Mucosa of gallbladder (tissue), 1 donor: Measurements from ENCODE around the gene DTNB. TPM values are rescaled to one million over a fixed set of nuclear protein-coding genes. Genes with fewer than 3 reads are reported as not detected.
"Not testable (repeated sequence)": the region's sequence is repeated elsewhere in the genome, so short reads cannot be mapped to it uniquely, and the experiment has no call there.

Experiments
- DNase-seq: peaks from one replicate; pipeline ENCODE4 v3.0.0-alpha.2; 2020; ENCODE audit warnings: low spot score
- total RNA-seq: library from RNA; stranded (reverse); gene quantifications from one replicate; pipeline ENCODE4 v1.2.1, GENCODE V29; 2021
- donor health status: DM: no; HTN: no; CAD: no.

The DTNB gene
- total RNA-seq, 1 donor from 2014 or later = 35.9 TPM

- no peak for DNase-seq
Measured at GRCh38 chr2:25419678-25420242, 253.6 kb downstream of the DTNB start.

DNA sequence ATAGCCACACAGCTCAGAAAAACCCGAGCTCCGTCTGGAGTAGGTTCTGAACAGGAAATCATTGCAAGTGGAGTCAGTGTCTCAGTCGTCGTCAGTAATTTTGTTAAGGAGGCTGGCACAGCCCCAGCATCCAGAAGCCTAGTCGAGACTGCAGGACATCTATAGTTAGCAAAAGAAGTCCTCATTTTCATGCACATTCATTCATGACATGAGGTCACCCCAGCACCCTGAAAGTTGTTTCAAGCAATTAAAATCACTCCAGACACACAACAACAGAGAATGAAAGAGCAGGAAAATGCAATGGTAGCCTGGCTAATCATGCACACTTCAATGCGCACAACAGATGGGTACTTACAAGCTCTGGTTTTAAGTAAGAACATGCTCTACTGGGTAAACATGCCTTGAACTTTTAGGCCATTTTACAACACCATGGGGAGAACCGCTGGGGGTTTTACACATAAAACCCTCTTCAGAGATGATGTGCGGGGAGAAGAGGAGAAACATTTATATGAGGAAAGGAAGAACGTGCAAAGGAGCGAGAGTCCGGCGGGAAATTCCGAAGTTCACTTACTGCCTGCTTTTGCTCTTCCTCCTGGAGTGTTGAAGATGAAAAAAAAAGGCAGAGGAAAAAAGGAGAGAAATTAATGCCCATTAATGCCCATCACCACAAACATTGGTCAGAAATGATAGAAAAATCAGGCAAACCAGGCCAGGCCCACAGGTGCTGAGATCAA, 254.3 kb downstream of the DTNB start:
- no peak for DNase-seq

- DNase-seq = no peak
Measured at GRCh38 chr2:25417715-25418369, 255.5 kb downstream of the DTNB start.

GRCh38 chr2:25416674-25417073, 256.7 kb downstream of the DTNB start:
- no peak for DNase-seq

DNA sequence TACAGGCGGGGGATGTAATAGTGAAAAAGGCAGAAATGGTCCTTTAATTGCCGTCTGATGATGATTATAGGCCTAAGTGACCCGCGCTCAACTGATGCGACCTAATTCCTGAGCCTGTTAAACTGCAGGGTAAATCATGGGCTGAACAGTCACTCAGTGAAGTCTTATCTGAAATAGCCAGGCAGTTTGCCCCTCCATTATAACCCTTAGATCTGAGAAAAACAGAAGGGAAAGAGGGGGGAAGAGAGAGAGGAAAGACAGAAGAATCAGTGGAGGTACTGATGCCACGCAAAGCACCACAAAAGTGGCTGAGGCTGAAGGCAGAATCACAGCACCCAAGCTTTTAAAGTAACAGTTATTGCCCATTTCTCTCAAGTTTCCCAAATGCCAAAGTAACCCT, 258.6 kb downstream of the DTNB start:
- DNase-seq = no peak

DNA sequence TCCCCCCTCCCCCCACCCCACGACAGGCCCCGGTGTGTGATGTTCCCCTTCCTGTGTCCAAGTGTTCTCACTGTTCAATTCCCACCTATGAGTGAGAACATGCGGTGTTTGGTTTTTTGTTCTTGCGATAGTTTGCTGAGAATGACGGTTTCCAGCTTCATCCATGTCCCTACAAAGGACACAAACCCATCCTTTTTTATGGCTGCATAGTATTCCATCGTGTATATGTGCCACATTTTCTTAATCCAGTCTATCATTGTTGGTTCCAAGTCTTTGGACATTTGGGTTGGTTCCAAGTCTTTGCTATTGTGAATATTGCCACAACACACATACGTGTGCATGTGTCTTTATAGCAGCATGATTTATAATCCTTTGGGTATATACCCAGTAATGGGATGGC, 260.0 kb downstream of the DTNB start:
- DNase-seq = not testable (repeated sequence)

- DNase-seq = no peak
Measured at GRCh38 chr2:25411753-25412152, 261.6 kb downstream of the DTNB start.

DNA sequence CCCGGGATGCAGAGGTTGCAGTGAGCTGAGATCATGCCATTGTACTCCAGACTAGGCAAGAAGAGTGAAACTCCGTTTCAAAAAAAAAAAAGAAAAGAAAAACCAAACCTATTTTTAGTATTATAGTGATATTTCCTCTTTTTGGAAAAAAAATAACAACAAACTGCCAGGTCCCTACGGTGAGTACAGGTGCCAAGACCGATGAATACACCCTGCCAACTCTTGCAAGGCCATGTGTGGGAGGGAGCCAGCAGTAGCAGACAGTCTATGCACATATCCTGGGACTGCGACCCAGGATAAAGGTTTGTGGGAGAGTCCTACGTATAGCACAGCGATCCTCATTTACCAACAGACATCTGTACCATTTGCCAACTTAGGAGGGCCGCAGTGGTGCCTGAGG, 262.1 kb downstream of the DTNB start:
- no peak for DNase-seq

DNA sequence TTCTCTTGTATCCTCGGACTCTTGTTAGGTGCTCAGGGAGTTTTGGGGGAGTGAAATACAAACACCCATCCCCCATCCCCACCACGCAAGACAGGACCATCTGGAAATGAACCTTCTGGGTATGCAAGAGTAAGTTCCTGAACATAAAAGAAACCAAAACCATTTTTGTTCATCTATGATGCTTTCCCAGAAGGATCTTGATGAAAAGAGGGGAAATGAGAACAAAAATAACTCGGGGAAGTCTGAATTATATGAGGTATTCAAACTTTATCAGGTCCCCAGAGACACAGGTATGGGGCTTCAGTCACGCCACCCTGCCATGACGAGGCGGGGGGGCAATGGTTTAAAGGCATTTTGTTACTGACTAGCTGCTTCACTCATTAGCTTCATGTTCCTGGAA, 263.0 kb downstream of the DTNB start:
- DNase-seq = no peak

- no peak for DNase-seq
Measured at GRCh38 chr2:25409468-25409867, 263.9 kb downstream of the DTNB start.

DNA sequence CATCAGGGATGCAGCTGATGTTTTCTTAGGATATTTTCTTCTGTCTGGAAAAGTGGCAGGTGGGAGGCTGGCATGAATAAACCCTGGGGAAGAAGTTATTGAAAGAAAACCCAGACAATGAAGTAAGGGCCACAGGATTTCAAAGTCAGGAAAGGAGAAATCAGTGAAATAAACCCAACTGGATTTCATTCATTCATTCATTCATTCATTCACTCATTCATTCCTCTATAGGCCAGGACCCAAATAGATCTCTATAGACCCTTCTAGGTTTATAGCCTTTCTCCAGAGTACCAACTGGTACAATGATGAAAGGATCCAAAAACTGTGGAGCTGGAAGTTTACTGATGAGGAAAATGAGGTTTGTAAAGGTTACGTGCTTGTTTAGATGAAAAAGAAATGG, 264.3 kb downstream of the DTNB start:
- no peak for DNase-seq

- no peak for DNase-seq
Measured at GRCh38 chr2:25405611-25406295, 267.6 kb downstream of the DTNB start.

DNA sequence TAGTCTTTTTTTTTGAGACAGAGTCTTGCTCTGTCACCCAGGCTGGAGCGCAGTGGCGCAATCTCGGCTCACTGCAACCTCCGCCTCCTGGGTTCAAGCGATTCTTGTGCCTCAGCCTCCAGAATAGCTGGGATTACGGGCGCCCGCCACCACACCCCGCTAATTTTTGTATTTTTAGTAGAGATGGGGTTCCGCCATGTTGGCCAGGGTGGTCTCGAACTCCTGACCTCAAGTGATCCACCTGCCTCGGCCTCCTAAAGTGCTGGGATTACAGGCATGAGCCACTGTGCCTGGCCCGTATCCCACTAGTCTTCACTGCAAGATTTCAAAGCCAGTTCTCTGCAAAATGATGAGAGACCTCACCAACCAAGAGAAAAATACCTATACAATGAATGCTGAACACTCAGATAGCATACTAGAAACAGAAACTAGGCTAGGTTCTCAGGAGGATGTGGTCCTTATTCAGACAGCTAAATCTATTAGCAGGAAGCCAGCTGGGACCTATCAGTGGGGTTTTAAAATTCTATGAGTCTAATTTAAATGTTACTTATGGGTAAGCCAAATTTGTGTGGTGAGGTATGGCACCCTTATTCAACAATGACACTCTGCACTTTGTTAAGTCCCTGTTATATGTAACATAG, 270.1 kb downstream of the DTNB start:
- DNase-seq = not testable (repeated sequence)

DNA sequence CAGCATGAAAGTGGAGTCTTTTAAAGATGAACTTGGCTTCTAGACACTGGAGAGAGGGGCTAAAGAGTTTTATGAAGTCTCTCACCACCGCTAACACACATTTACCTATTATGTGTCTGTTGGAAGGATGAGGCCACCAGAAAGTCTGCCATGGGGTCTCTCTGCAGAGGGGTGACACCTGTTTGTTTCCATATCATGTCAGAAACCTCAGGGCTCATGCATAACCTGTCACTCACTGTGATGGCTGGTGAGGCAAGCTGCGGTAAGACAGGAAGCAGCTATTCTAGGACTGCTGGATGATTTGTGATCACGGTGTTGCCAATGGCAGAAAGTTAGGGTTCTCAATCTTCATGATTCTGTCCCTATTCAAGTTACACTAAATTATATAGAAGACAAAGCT, 270.9 kb downstream of the DTNB start:
- DNase-seq = no peak

DNA sequence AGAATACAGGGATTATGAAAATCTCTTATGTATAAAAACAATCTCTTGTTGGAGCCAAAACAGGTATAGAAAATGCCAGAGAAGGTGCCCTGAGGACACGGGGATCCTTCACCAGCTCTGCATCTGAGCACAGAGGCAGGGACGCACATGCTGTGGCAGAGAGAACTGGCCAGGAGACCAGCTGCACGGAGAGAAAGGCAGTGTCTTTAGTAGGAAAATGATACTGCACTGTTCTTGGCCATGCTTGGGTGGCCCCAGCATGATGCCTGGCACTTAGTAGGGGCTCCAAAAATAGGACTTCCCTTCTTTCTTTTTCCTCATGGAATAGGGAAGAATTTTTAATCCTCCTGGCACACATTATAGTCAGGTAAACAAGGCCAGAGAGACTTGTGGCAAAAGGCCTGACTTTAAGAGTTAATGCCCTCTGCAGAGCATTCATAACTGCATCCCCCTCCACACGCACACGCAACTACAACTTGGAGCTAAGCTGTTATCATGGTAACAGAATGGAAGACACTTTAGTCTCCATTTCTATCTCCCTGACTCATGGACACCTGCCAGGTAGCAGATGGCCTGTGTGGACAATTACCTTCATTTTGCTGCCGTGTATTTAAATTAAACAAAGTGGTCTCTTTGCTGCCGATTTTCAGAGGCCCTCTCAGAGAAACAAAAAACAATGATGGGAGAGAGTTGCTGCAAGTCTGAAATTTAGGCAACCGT, 271.9 kb downstream of the DTNB start:
- DNase-seq = no peak

DNA sequence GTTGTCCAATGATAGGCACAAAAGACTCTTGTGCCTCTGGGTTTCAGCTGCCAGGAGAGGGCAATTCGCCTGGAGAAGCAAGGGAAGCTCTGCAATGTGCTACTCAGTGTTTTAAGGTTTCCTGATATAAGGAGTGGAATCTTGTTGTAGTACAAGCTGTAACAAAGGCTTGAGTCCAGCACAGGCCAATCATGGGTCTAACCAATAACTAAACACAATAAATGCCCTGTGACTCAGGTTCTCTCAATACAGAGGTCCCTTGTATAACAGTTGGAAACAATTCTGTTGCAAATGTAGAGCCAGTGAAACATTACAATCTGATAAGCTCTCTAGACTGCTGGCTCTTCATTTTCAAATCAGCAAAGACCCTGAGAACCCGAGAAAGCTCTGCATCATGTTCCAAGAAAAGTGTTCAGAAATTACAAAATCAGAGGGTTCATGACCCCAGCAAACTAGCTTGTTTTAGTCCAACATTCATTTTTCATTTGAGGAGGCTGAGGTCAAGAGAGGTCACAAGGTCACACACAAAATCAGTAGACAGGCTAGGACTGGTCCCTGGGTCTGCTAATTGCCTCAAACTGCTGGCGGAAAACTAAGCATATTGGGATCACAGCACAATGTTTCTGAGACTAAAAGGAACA, 272.7 kb downstream of the DTNB start:
- no peak for DNase-seq

- no peak for DNase-seq
Measured at GRCh38 chr2:25400169-25400568, 273.2 kb downstream of the DTNB start.

GRCh38 chr2:25398534-25398933, 274.8 kb downstream of the DTNB start:
- no peak for DNase-seq

DNA sequence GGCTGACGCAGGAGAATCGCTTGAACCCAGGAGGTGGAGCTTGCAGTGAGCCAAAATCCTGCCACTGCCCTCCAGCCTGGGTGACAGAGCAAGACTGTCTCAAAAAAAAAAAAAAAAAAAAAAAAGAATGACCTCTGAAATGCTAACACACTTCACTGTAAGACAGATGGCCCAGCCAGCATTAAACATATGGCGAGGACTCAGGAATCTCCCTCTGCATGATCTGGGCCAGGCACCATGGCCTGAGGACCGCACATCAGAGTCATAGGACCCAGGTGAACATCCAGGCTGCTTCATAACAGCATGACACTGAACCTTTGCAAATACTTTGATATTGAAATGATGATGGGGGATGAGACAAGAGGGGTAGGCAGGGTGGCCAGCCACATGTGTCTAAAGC, 275.6 kb downstream of the DTNB start:
- no peak for DNase-seq

DNA sequence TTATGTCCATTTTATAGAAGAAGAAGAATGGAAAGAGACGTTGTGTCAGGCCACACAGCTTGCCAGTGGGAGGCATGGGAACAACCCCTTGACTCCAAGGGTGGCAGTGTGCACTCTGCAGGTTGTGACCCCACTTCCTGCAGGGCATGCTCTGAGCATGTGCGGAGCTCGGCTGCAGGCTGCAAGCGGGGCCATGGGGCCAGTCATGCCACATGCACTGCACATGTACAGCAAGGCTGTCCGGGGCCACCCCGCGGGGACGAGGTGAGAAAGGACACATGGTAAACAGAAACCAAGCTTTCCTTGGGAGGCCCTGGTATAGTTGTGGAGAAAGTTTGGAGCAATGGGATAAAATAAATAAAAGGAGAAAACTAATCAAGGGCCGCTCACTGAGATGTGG, 284.2 kb downstream of the DTNB start:
- no peak for DNase-seq

GRCh38 chr2:25388491-25388890, 284.9 kb downstream of the DTNB start:
- DNase-seq = no peak
